HepG2 (cell line): ENCODE measurements around the gene SIK3. TPM values are rescaled to one million over a fixed set of nuclear protein-coding genes. Genes with fewer than 3 reads are reported as not detected.

Experiments
- ARID2 ChIP-seq: sonication (generic); formaldehyde crosslinking; IDR thresholded peaks from 2 replicates; pipeline ENCODE4 v1.8.1; 2022; ENCODE audit warnings: mild to moderate bottlenecking, missing genetic modification reagents, borderline replicate concordance
- ELF3 ChIP-seq: IDR thresholded peaks from 2 replicates; pipeline ENCODE4 v1.6.1; 2016; ENCODE audit warnings: missing genetic modification reagents, missing compliant biosample characterization
- EP300 ChIP-seq, 3 experiments: sonication (generic) in 1 of 3; formaldehyde crosslinking in 1 of 3; IDR thresholded peaks; 2 replicates each; pipeline versions ENCODE4 v1.5.1 to v1.6.1; 2011 to 2020; ENCODE audit warnings: low read depth in 2 of 3, low read length in 2 of 3, borderline replicate concordance in 1 of 3, improper control_type of control experiment in 1 of 3, mild to moderate bottlenecking in 1 of 3, missing genetic modification reagents in 1 of 3, moderate library complexity in 1 of 3
- GATA4 ChIP-seq: sonication (generic); IDR thresholded peaks from 2 replicates; pipeline ENCODE4 v1.6.1; 2016; ENCODE audit warnings: antibody characterized with exemption, low read depth, borderline replicate concordance
- MTA1 ChIP-seq: sonication (generic); formaldehyde crosslinking; IDR thresholded peaks from 2 replicates; pipeline ENCODE4 v1.4.0; 2020; ENCODE audit warnings: missing genetic modification reagents, mild to moderate bottlenecking, borderline replicate concordance
- NR2F1 ChIP-seq, 2 experiments: fragments of 450-650 bp in 1 of 2; formaldehyde crosslinking in 1 of 2; IDR thresholded peaks; 2 replicates each; pipeline versions ENCODE4 v1.5.0 to v1.6.1; 2016 to 2020; ENCODE audit warnings: mild to moderate bottlenecking in 1 of 2, missing compliant biosample characterization in 1 of 2, missing genetic modification reagents in 1 of 2, moderate library complexity in 1 of 2
- NR2F6 ChIP-seq, 2 experiments: IDR thresholded peaks; 2 replicates each; pipeline ENCODE4 v1.6.1; 2016; ENCODE audit warnings: antibody characterized with exemption in 1 of 2, mild to moderate bottlenecking in 1 of 2
- ONECUT2 ChIP-seq: sonication (generic); formaldehyde crosslinking; IDR thresholded peaks from 2 replicates; pipeline ENCODE4 v1.4.0; 2020; ENCODE audit warnings: missing genetic modification reagents
- PHF21A ChIP-seq: sonication (generic); formaldehyde crosslinking; IDR thresholded peaks from 2 replicates; pipeline ENCODE4 v1.5.0; 2020; ENCODE audit warnings: mild to moderate bottlenecking, missing genetic modification reagents
- TAF15 ChIP-seq: fragments of 200-400 bp; formaldehyde crosslinking; IDR thresholded peaks from one replicate; pipeline ENCODE4 v1.6.1; 2018; ENCODE audit warnings: mild to moderate bottlenecking, low read depth, low read length; ENCODE audit not compliant: poor library complexity, severe bottlenecking
- ZBTB2 ChIP-seq: sonication (generic); formaldehyde crosslinking; IDR thresholded peaks from 2 replicates; pipeline ENCODE4 v1.8.0; 2022; ENCODE audit warnings: low read depth, missing genetic modification reagents
- ZNF292 ChIP-seq: sonication (generic); formaldehyde crosslinking; IDR thresholded peaks from 2 replicates; pipeline ENCODE4 v1.8.1; 2022; ENCODE audit warnings: mild to moderate bottlenecking, low read depth, missing genetic modification reagents, borderline replicate concordance
- ZNF33A ChIP-seq: sonication (generic); formaldehyde crosslinking; IDR thresholded peaks from 2 replicates; pipeline ENCODE4 v1.5.1; 2020; ENCODE audit warnings: missing genetic modification reagents, mild to moderate bottlenecking, moderate library complexity, borderline replicate concordance
- ZNF512B ChIP-seq: sonication (generic); formaldehyde crosslinking; IDR thresholded peaks from 2 replicates; pipeline ENCODE4 v1.5.1; 2020; ENCODE audit warnings: missing genetic modification reagents, mild to moderate bottlenecking, borderline replicate concordance
- ZNF530 ChIP-seq: sonication (generic); formaldehyde crosslinking; IDR thresholded peaks from 2 replicates; pipeline ENCODE4 v1.5.0; 2020; ENCODE audit warnings: low read depth, mild to moderate bottlenecking, missing genetic modification reagents
- ZNF574 ChIP-seq: sonication (generic); formaldehyde crosslinking; IDR thresholded peaks from 2 replicates; pipeline ENCODE4 v1.4.0; 2020; ENCODE audit warnings: missing genetic modification reagents
- ZSCAN30 ChIP-seq: sonication (generic); formaldehyde crosslinking; IDR thresholded peaks from 2 replicates; pipeline ENCODE4 v1.5.0; 2020; ENCODE audit warnings: mild to moderate bottlenecking, missing genetic modification reagents
- polyA plus RNA-seq, 8 experiments: library from polyadenylated mRNA; depleted of rRNA in 3 of 8; stranded (reverse) in 7 of 8; unstranded in 1 of 8; fragments of >200 nt; fragmentation: Illumina TruSeq in 4 of 8; extraction: Trizol in 4 of 8; gene quantifications; 2 replicates each; pipeline versions ENCODE4 v1.2.1 to v1.2.3, GENCODE V29; 2011 to 2016; ENCODE audit warnings: low read depth in 4 of 8, missing spikeins in 1 of 8, mixed read lengths in 1 of 8; ENCODE audit not compliant: insufficient read depth in 1 of 8
- total RNA-seq, 5 experiments: library from RNA; depleted of rRNA; stranded (reverse); fragments of >200 nt; fragmentation: Illumina TruSeq; extraction: Trizol; gene quantifications; 2 replicates each; pipeline ENCODE4 v1.2.3, GENCODE V29; 2016; ENCODE audit warnings: low read depth in 1 of 5
- TF ChIP-seq, protein P1 (sequence below): sonication (generic); formaldehyde crosslinking; IDR thresholded peaks from 2 replicates; pipeline ENCODE4 v1.4.0; 2020; ENCODE audit warnings: mild to moderate bottlenecking, missing genetic modification reagents

The SIK3 gene
- total and polyA plus RNA-seq, 2 of the 13 experiments (the other 11 are each of a cell fraction or from before 2014, with no cell fraction given): 5.7 to 9.8 TPM

DNA sequence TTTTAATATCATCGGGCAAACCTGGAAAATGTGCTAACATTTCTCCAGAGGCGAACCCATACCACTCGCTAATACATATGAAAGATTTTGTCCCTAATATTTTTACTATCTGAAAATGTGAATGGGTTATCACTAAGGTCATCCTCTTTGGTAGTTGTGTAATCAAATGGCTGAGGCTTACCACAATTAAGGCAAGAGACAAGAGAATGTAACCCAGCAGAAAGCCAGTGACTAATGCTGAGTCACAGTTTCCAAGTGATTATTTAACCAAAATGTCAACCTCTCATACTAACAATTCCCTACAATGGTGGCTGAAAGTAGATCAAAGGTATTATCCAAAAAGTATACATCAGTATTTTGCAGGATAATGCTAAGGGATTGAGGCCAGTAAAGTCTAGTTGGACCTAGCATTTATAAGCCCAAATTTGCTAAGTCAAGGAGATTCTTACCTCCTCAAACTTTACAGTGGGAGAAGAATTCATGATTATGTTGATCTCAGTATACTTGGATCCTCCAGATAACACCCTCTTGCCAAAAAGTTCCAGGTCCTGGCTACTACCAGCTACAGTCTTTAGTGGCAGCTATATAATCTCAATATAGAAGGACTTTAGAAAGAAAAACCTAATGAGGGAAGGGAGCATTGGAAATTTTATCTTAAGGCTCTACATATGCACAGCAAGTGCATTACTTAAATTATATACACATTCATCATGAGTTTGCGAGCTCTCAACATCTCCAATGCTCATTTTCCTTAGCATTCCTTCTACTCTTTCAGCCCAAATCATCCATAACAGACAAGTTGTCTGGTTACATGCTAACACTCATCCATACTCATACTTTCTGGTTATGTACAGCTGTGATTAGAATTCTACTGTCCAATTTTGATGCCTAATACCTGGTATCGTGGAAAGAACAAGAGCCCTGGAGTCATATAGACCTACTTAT lies 25.4 kb downstream of the SIK3 start (continued):
- TF ChIP-seq GATA4 (peak; percentile 89; the same call in 1 of the 2 replicates), ZNF574 (no peak), EP300 (IDR thresholded peaks at IDR 0.05; ENCODE audit: low read depth in 2 of 2, low read length in 2 of 2) (peak; percentile 71 to 89), EP300 (CRISPR knock-in tag; IDR thresholded peaks at IDR 0.05; ENCODE audit: borderline replicate concordance) (peak; percentile 76; the same call in 1 of the 2 replicates), ZBTB2 (CRISPR knock-in tag) (no peak), ZNF33A (CRISPR knock-in tag) (no peak), ZSCAN30 (no peak), ELF3 (CRISPR knock-in tag) (peak; percentile 56; the same call in 1 of the 2 replicates), ZNF512B (CRISPR knock-in tag) (no peak), NR2F6 (IDR thresholded peaks at IDR 0.05) (peak; percentile 100), NR2F6 (CRISPR knock-in tag; IDR thresholded peaks at IDR 0.05) (peak; percentile 100), NR2F1 (CRISPR knock-in tag; IDR thresholded peaks at IDR 0.05) (peak; percentile 88 to 94), PHF21A (CRISPR knock-in tag) (peak; percentile 83), ZNF292 (CRISPR knock-in tag) (no peak), ZNF530 (CRISPR knock-in tag) (no peak), ARID2 (no peak), MTA1 (CRISPR knock-in tag) (no peak), ONECUT2 (CRISPR knock-in tag) (no peak), TAF15 (no peak)
- TF ChIP-seq, protein P1, sequence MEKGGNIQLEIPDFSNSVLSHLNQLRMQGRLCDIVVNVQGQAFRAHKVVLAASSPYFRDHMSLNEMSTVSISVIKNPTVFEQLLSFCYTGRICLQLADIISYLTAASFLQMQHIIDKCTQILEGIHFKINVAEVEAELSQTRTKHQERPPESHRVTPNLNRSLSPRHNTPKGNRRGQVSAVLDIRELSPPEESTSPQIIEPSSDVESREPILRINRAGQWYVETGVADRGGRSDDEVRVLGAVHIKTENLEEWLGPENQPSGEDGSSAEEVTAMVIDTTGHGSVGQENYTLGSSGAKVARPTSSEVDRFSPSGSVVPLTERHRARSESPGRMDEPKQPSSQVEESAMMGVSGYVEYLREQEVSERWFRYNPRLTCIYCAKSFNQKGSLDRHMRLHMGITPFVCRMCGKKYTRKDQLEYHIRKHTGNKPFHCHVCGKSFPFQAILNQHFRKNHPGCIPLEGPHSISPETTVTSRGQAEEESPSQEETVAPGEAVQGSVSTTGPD: 0 out of 2 replicates have a peak, but pooled peaks have one; percentile 67
